Liver (tissue), 3 donors: ENCODE results near the gene NFIB.

ENCODE experiments used
- HNF4A ChIP-seq, 2 donors: conservative IDR thresholded peaks; 2 replicates each; pipeline ENCODE4 v1.6.1; 2016; ENCODE audit warnings: antibody characterized with exemption in 2 of 2, mild to moderate bottlenecking in 2 of 2
- RAD21 ChIP-seq, 2 donors: IDR thresholded peaks; 2 replicates each; pipeline ENCODE4 v1.6.1; 2016; ENCODE audit warnings: antibody characterized with exemption in 2 of 2, mild to moderate bottlenecking in 2 of 2
- SP1 ChIP-seq: IDR thresholded peaks from 2 replicates; pipeline ENCODE4 v1.6.1; 2018; ENCODE audit warnings: antibody characterized with exemption, mild to moderate bottlenecking
- YY1 ChIP-seq: IDR thresholded peaks from 2 replicates; pipeline ENCODE4 v1.6.1; 2016; ENCODE audit warnings: antibody characterized with exemption, mild to moderate bottlenecking
- TF ChIP-seq, protein P1 (sequence below): IDR thresholded peaks from 2 replicates; pipeline ENCODE4 v1.6.1; 2016; ENCODE audit warnings: antibody characterized with exemption, mild to moderate bottlenecking
- TF ChIP-seq, protein P2 (sequence below): fragments of 150-350 bp; IDR thresholded peaks from 2 replicates; pipeline ENCODE4 v1.5.1; 2017; ENCODE audit warnings: improper control_type of control experiment, low read depth, low read length; ENCODE audit not compliant: missing input control
- TF ChIP-seq, protein P3 (sequence below): IDR thresholded peaks from 2 replicates; pipeline ENCODE4 v1.6.1; 2016; ENCODE audit warnings: antibody characterized with exemption
- donor health status: healthy.
- donor health status: healthy.

DNA sequence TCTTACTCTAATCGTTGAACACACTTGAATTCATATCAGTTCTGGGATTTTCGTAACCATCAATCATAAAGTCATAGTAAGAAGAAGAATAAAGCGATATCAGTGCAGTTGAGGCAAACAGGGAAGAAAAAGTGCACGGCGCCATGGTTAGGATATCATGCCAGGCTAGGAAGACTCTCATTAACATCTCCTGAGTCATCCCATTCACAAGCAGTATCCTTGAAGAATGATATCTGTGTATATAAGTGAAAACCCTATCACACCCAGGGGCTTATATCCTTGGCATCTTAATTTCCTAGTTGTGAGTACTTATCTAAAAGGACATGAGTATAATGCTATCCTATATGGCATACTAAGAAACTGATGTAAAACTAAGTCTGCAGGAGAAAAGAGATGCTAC lies 38.6 kb downstream of the NFIB start:
- TF ChIP-seq RAD21 (IDR thresholded peaks at IDR 0.05): no peak
- TF ChIP-seq, protein P1, sequence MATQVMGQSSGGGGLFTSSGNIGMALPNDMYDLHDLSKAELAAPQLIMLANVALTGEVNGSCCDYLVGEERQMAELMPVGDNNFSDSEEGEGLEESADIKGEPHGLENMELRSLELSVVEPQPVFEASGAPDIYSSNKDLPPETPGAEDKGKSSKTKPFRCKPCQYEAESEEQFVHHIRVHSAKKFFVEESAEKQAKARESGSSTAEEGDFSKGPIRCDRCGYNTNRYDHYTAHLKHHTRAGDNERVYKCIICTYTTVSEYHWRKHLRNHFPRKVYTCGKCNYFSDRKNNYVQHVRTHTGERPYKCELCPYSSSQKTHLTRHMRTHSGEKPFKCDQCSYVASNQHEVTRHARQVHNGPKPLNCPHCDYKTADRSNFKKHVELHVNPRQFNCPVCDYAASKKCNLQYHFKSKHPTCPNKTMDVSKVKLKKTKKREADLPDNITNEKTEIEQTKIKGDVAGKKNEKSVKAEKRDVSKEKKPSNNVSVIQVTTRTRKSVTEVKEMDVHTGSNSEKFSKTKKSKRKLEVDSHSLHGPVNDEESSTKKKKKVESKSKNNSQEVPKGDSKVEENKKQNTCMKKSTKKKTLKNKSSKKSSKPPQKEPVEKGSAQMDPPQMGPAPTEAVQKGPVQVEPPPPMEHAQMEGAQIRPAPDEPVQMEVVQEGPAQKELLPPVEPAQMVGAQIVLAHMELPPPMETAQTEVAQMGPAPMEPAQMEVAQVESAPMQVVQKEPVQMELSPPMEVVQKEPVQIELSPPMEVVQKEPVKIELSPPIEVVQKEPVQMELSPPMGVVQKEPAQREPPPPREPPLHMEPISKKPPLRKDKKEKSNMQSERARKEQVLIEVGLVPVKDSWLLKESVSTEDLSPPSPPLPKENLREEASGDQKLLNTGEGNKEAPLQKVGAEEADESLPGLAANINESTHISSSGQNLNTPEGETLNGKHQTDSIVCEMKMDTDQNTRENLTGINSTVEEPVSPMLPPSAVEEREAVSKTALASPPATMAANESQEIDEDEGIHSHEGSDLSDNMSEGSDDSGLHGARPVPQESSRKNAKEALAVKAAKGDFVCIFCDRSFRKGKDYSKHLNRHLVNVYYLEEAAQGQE: no peak
- TF ChIP-seq, protein P2, sequence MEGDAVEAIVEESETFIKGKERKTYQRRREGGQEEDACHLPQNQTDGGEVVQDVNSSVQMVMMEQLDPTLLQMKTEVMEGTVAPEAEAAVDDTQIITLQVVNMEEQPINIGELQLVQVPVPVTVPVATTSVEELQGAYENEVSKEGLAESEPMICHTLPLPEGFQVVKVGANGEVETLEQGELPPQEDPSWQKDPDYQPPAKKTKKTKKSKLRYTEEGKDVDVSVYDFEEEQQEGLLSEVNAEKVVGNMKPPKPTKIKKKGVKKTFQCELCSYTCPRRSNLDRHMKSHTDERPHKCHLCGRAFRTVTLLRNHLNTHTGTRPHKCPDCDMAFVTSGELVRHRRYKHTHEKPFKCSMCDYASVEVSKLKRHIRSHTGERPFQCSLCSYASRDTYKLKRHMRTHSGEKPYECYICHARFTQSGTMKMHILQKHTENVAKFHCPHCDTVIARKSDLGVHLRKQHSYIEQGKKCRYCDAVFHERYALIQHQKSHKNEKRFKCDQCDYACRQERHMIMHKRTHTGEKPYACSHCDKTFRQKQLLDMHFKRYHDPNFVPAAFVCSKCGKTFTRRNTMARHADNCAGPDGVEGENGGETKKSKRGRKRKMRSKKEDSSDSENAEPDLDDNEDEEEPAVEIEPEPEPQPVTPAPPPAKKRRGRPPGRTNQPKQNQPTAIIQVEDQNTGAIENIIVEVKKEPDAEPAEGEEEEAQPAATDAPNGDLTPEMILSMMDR: no peak
- no peak for TF ChIP-seq YY1
- TF ChIP-seq, protein P3, sequence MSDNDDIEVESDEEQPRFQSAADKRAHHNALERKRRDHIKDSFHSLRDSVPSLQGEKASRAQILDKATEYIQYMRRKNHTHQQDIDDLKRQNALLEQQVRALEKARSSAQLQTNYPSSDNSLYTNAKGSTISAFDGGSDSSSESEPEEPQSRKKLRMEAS: no peak
- no peak for TF ChIP-seq HNF4A (conservative IDR thresholded peaks at IDR 0.05)
- TF ChIP-seq SP1: no peak
